Measurements from ENCODE around the gene TAS1R1.

DNA sequence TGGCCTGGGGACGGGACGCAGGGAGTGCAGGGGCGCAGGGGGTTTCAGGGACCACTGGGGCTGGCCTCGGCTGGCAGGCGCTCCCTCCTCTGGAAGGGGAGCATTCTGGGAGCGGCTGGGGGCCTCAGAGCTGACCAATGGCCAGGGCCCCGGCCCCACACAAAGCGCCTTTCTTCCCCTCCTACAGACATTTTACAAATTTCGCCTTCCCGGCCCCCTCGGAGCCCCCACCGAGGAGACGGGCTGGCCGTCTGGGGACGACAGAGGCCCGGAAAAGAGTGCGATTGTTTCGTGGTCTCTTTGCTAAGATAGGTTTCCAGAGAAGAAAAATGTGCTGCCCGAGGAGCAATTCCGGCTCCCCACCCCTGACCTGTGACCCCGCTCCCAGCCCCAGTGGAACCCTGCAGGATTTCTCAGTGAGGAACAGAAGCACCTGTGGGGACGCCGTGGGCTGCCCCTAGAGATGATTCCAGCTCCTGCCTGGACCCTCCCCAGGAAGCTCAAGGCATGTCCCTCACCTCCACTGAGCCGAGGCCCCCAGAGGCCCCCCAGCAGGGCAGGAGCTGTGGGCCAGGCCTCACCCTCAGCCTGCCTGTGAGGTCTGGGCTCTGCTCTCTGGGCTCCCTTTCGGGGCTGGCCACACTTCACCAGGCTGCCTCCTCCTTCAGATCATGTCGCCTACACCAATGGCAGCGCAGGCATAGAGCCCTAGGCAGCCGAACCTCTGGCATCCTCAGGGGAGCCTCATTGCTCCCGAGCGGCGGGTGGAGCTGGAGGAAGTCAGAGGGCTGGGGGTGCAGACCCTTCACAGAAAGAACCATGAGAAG, 48.7 kb upstream of the TAS1R1 start:
- no peak for TF ChIP-seq YY1 (IDR thresholded peaks at IDR 0.05; ENCODE audit: insufficient read depth, insufficient read length)
- no peak for TF ChIP-seq ZNF274 (IDR thresholded peaks at IDR 0.05; ENCODE audit: low read depth, low read length)
- no peak for TF ChIP-seq SUZ12 (IDR thresholded peaks at IDR 0.05; ENCODE audit: extremely low read depth, insufficient read depth, insufficient read length)
